Lower leg skin (tissue), 3 donors: ENCODE data around the gene TRAPPC4.

ENCODE experiments used
- CTCF ChIP-seq, 3 donors: fragments of 450-650 bp; IDR thresholded peaks; one replicate each; pipeline ENCODE4 v1.5.1; 2016; ENCODE audit warnings: antibody characterized with exemption in 3 of 3, mild to moderate bottlenecking in 3 of 3, moderate library complexity in 2 of 3
- POLR2A ChIP-seq, 2 donors: fragments of 450-650 bp; IDR thresholded peaks; one replicate each; pipeline ENCODE4 v1.6.1; 2016 to 2017; ENCODE audit warnings: antibody characterized with exemption in 2 of 2, mild to moderate bottlenecking in 1 of 2, moderate library complexity in 1 of 2

- no peak for TF ChIP-seq CTCF (IDR thresholded peaks at IDR 0.05)
- TF ChIP-seq POLR2A (IDR thresholded peaks at IDR 0.05), result no peak
These were observed 6.5 kb downstream of the TRAPPC4 start for GRCh38 chr11:119025099-119025473.
